ENCODE results near the gene UNC45B.
"Not testable (repeated sequence)": the region's sequence is repeated elsewhere in the genome, so short reads cannot be mapped to it uniquely, and the experiment has no call there.

The UNC45B gene

GRCh38 chr17:35174835-35175334 lies 27.3 kb downstream of the UNC45B start:
- no peak for DNase-seq

GRCh38 chr17:35175638-35176415 lies 28.2 kb downstream of the UNC45B start:
- no peak for DNase-seq

GRCh38 chr17:35176897-35177296 lies 29.3 kb downstream of the UNC45B start:
- DNase-seq = no peak

- DNase-seq = not testable (repeated sequence)
Observed at GRCh38 chr17:35179379-35179778, 31.8 kb downstream of the UNC45B start.

- no peak for DNase-seq
Observed at GRCh38 chr17:35183332-35183731, 35.7 kb downstream of the UNC45B start.

GRCh38 chr17:35184274-35184673 lies 36.7 kb downstream of the UNC45B start:
- DNase-seq = no peak

GRCh38 chr17:35185849-35186248 lies 38.2 kb downstream of the UNC45B start:
- no peak for DNase-seq

- DNase-seq = no peak
Observed at GRCh38 chr17:35187481-35187880, 39.9 kb downstream of the UNC45B start.

GRCh38 chr17:35188111-35188510 lies 40.5 kb downstream of the UNC45B start:
- DNase-seq = no peak

GRCh38 chr17:35189291-35189690 lies 41.7 kb downstream of the UNC45B start:
- no peak for DNase-seq

- no peak for DNase-seq
Observed at GRCh38 chr17:35191001-35191695, 43.5 kb downstream of the UNC45B start.

- DNase-seq = no peak
Observed at GRCh38 chr17:35192708-35193107, 45.1 kb downstream of the UNC45B start.

- not testable (repeated sequence) for DNase-seq
Observed at GRCh38 chr17:35194001-35194400, 46.4 kb downstream of the UNC45B start, which contains the start of gene SLC35G3. TSS of gene SLC35G3 (minus strand) at chr17:35194393. CDS start at chr17:35194307, 86 bp downstream.

GRCh38 chr17:35195062-35195461 lies 47.4 kb downstream of the UNC45B start:
- not testable (repeated sequence) for DNase-seq

GRCh38 chr17:35202582-35202981 lies 55.0 kb downstream of the UNC45B start:
- not testable (repeated sequence) for DNase-seq

- no peak for DNase-seq
Observed at GRCh38 chr17:35210741-35211140, 63.1 kb downstream of the UNC45B start.

- DNase-seq = no peak
Observed at GRCh38 chr17:35212668-35213067, 65.1 kb downstream of the UNC45B start.

- no peak for DNase-seq
Observed at GRCh38 chr17:35213412-35213940, 65.9 kb downstream of the UNC45B start.

GRCh38 chr17:35214192-35214591 lies 66.6 kb downstream of the UNC45B start:
- peak; percentile 7 for DNase-seq

- DNase-seq = peak; percentile 7
Observed at GRCh38 chr17:35214631-35215273, 67.1 kb downstream of the UNC45B start.

GRCh38 chr17:35217107-35217506 lies 69.5 kb downstream of the UNC45B start:
- DNase-seq = no peak

- DNase-seq = no peak
Observed at GRCh38 chr17:35218915-35219314, 71.3 kb downstream of the UNC45B start.

GRCh38 chr17:35222452-35222851 lies 74.8 kb downstream of the UNC45B start:
- no peak for DNase-seq

All from T-helper 9 cell (primary cell).